ENCODE results near the gene ARFRP1. TPM values are rescaled to one million over a fixed set of nuclear protein-coding genes. Genes with fewer than 3 reads are reported as not detected.

The ARFRP1 gene
- total and polyA plus RNA-seq, 2 of the 4 experiments (the other 2 are of a cell fraction), result 25.3 to 36.6 TPM

GRCh38 chr20:63706027-63706695 is 1.6 kb downstream of the ARFRP1 start:
- BruUV-seq (replicated peaks), result no TSS peak
- no peak for ATAC-seq (ENCODE audit: low read depth)

More at GRCh38 chr20:63706027-63706695, 1.6 kb downstream of the ARFRP1 start:
- CTCF ChIA-PET, result no interaction called here
- Histone ChIP-seq H3K4me2 (ENCODE audit: low read depth, low read length) (peak overlapping the region; percentile 92), H3K36me3 (ENCODE audit: control insufficient read depth, insufficient read depth, low read length) (peaks cover 39% of the 10 kb centered on the region), H4K91ac (ENCODE audit: insufficient read depth, low read depth, low read length) (0 out of 2 replicates have a peak overlapping the region, but pooled peaks have one; percentile 60), H3K9me1 (ENCODE audit: insufficient read depth, low read length) (no peaks in the 10 kb centered on the region), H3K14ac (replicated peaks; ENCODE audit: low read depth, low read length) (0 out of 2 replicates have a peak overlapping the region, but pooled peaks have one; percentile 92), H3K79me1 (ENCODE audit: low read depth in 1 of 2, low read length in 2 of 2) (peaks cover 18 to 76% of the 10 kb centered on the region in 2 experiments), H3K4me1 (ENCODE audit: control insufficient read depth, insufficient read depth, low read length) (peaks cover 10% of the 10 kb centered on the region), H3K18ac (ENCODE audit: low read depth, low read length) (no peak overlapping the region), H2BK5ac (ENCODE audit: low read depth, low read length, poor library complexity, severe bottlenecking) (peak overlapping the region; percentile 77), H4K20me1 (ENCODE audit: insufficient read depth, low read length) (no peaks in the 10 kb centered on the region; the same call in 1 of the 2 replicates), H2BK120ac (ENCODE audit: low read depth, low read length) (no peak overlapping the region), H3K9ac (ENCODE audit: low read depth, low read length) (peak overlapping the region; percentile 79; the same call in 1 of the 2 replicates), H3K27me3 (ENCODE audit: control insufficient read depth, insufficient read depth, low read length) (no peaks in the 10 kb centered on the region), H2BK15ac (ENCODE audit: low read depth, low read length) (no peak overlapping the region), H3K4ac (ENCODE audit: low read depth, low read length) (peak overlapping the region; percentile 94), H3K23ac (ENCODE audit: low read depth, low read length) (0 out of 2 replicates have a peak overlapping the region, but pooled peaks have one; percentile 81), H4K8ac (ENCODE audit: low read depth in 2 of 2, low read length in 2 of 2) (peak overlapping the region; percentile 69 to 93; a peak in 3 of 4 replicates), H3K56ac (ENCODE audit: extremely low read depth, insufficient read depth, low read length) (no peak overlapping the region), H2AFZ (replicated peaks; ENCODE audit: low read length, poor library complexity) (peak overlapping the region; percentile 98), H4K5ac (ENCODE audit: low read depth, low read length) (no peak overlapping the region; the same call in 1 of the 2 replicates), H2AK9ac (replicated peaks; ENCODE audit: low read depth, low read length, poor library complexity) (peak overlapping the region; percentile 98), H2AK5ac (ENCODE audit: low read depth, low read length) (peak overlapping the region; percentile 98), H2BK20ac (ENCODE audit: low read depth, low read length) (no peak overlapping the region), H3K4me3 (ENCODE audit: insufficient read depth, low read depth, low read length) (peak overlapping the region; percentile 84; the same call in 1 of the 2 replicates), H3K9me3 (ENCODE audit: control insufficient read depth, insufficient read depth, low read length) (no peaks in the 10 kb centered on the region), H3K27ac (ENCODE audit: insufficient read depth, low read length) (peak overlapping the region; percentile 82; the same call in 1 of the 2 replicates)
- TF ChIP-seq ELK1 (IDR thresholded peaks at IDR 0.05; ENCODE audit: borderline replicate concordance, low read depth, low read length) (no peak), MXI1 (IDR thresholded peaks at IDR 0.05; ENCODE audit: borderline replicate concordance, low read depth, low read length) (no peak), MAFK (IDR thresholded peaks at IDR 0.05; ENCODE audit: low read depth, low read length) (no peak), SMC3 (IDR thresholded peaks at IDR 0.05; ENCODE audit: low read depth, low read length) (no peak), USF2 (IDR thresholded peaks at IDR 0.05; ENCODE audit: low read depth, low read length) (no peak), CHD1 (IDR thresholded peaks at IDR 0.05; ENCODE audit: low read depth, low read length) (no peak), RCOR1 (IDR thresholded peaks at IDR 0.05; ENCODE audit: insufficient replicate concordance, low read length) (no peak), POLR2A (IDR thresholded peaks at IDR 0.05; ENCODE audit: low read depth, low read length) (no peak), RAD21 (IDR thresholded peaks at IDR 0.05; ENCODE audit: low read length) (no peak), MAZ (IDR thresholded peaks at IDR 0.05; ENCODE audit: borderline replicate concordance, low read depth, low read length) (no peak), FOS (IDR thresholded peaks at IDR 0.05; ENCODE audit: low read depth, low read length) (no peak)
- in situ Hi-C loops (cut with MboI; ENCODE audit: low sequenced_read_pairs), result loop anchor here (10.0 kb wide), 1 partner anchor 159 kb away; the partner anchor contains the start of genes ABHD16B and TPD52L2
- DNase-seq, result no peak
- WGBS, 2 experiments (ENCODE audit: extremely low coverage in 2 of 2, insufficient read length in 1 of 2), result 80% methylated on average over 1 of the region's 12 CpGs; no CpG with 5 or more reads in 1 of the 2 experiments
- POLR2A ChIA-PET (ENCODE audit: unreplicated experiment), result no interaction called here
- intact Hi-C loops (cut with micrococcal nuclease), result loop anchor here (2.0 kb wide), 1 partner anchor 159 kb away; the partner anchor contains the start of gene TPD52L2
- dilution Hi-C loops (cut with HindIII; ENCODE audit: low sequenced_read_pairs, unreplicated experiment), result no loop called here
